ENCODE measurements around the gene AGER. TPM values are rescaled to one million over a fixed set of nuclear protein-coding genes. Genes with fewer than 3 reads are reported as not detected.

The AGER gene
- total and polyA plus RNA-seq, 2 donors (not counting 3 experiments of a cell fraction or from before 2014, with no cell fraction given), result 5.1 to 18.5 TPM

GRCh38 chr6:32175322-32175710 is 8.7 kb downstream of the AGER start:
- H3K9me1 ChIP-seq (replicated peaks; ENCODE audit: control insufficient read depth, extremely low read depth, insufficient read depth, low read length), result no peaks in the 10 kb centered on the region
- no peak overlapping the region for H2AFZ ChIP-seq (ENCODE audit: low read depth, low read length)
- dilution Hi-C loops (cut with MboI; ENCODE audit: extremely low pct_ligation_motif_present, low sequenced_read_pairs), result no loop called here
- H3K9me3 ChIP-seq (replicated peaks; ENCODE audit: control insufficient read depth, insufficient read depth, low read length), result no peaks in the 10 kb centered on the region
- H4K20me1 ChIP-seq (replicated peaks; ENCODE audit: control insufficient read depth, extremely low read depth, insufficient read depth, low read length), result no peaks in the 10 kb centered on the region
- peak overlapping the region; percentile 52 to 70 (median 62) for H3K4me3 ChIP-seq (replicated peaks in 1 of 3; ENCODE audit: insufficient read depth in 1 of 3, low read depth in 1 of 3, low read length in 3 of 3)
- no TSS peak for BruUV-seq (replicated peaks)
- H3K27ac ChIP-seq (ENCODE audit: insufficient read depth, low read depth, low read length), result peak overlapping the region; percentile 47
- peaks cover 0 to 8% of the 10 kb centered on the region in 2 experiments for H3K36me3 ChIP-seq (ENCODE audit: control insufficient read depth in 2 of 2, extremely low read depth in 1 of 2, insufficient read depth in 2 of 2, low read length in 2 of 2)
- peak overlapping the region; percentile 82 for H3K4me2 ChIP-seq (ENCODE audit: insufficient read depth, low read length)
- peaks cover 21% of the 10 kb centered on the region for H3K79me2 ChIP-seq (ENCODE audit: control insufficient read depth, insufficient read depth, low read length)
- ChIA-PET CTCF (no interaction called here), POLR2A (no interaction called here)
- DNase-seq (ENCODE audit: low read depth, low spot score) (no peak), FAIRE-seq (peak; percentile 12)
- no peaks in the 10 kb centered on the region for H3K27me3 ChIP-seq (ENCODE audit: control insufficient read depth in 2 of 2, insufficient read depth in 2 of 2, low read length in 2 of 2)
- TF ChIP-seq POLR2AphosphoS5 (IDR thresholded peaks at IDR 0.05; ENCODE audit: insufficient read depth, low read depth, low read length) (no peak), JUN (IDR thresholded peaks at IDR 0.05; ENCODE audit: borderline replicate concordance, insufficient read depth, insufficient read length, low read depth) (no peak), POLR2A (IDR thresholded peaks at IDR 0.05; ENCODE audit: low read depth, low read length) (no peak), GATA2 (IDR thresholded peaks at IDR 0.05; ENCODE audit: insufficient read depth, insufficient read length, low read depth, low read length) (no peak), MYC (IDR thresholded peaks at IDR 0.05; ENCODE audit: low read depth, low read length) (no peak), FOS (IDR thresholded peaks at IDR 0.05; ENCODE audit: borderline replicate concordance, insufficient read depth, low read length) (no peak), EZH2 (IDR thresholded peaks at IDR 0.05; ENCODE audit: borderline replicate concordance, low read depth, low read length, severe bottlenecking) (no peak)
- TF ChIP-seq, protein P1, sequence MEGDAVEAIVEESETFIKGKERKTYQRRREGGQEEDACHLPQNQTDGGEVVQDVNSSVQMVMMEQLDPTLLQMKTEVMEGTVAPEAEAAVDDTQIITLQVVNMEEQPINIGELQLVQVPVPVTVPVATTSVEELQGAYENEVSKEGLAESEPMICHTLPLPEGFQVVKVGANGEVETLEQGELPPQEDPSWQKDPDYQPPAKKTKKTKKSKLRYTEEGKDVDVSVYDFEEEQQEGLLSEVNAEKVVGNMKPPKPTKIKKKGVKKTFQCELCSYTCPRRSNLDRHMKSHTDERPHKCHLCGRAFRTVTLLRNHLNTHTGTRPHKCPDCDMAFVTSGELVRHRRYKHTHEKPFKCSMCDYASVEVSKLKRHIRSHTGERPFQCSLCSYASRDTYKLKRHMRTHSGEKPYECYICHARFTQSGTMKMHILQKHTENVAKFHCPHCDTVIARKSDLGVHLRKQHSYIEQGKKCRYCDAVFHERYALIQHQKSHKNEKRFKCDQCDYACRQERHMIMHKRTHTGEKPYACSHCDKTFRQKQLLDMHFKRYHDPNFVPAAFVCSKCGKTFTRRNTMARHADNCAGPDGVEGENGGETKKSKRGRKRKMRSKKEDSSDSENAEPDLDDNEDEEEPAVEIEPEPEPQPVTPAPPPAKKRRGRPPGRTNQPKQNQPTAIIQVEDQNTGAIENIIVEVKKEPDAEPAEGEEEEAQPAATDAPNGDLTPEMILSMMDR (IDR thresholded peaks at IDR 0.05; ENCODE audit: extremely low read depth in 1 of 2, insufficient read depth in 1 of 2, low read depth in 1 of 2, low read length in 2 of 2), result no peak
- TF ChIP-seq, protein P2, sequence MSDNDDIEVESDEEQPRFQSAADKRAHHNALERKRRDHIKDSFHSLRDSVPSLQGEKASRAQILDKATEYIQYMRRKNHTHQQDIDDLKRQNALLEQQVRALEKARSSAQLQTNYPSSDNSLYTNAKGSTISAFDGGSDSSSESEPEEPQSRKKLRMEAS (IDR thresholded peaks at IDR 0.05; ENCODE audit: insufficient read depth, insufficient read length), result no peak
- peak overlapping the region; percentile 84 for H3K9ac ChIP-seq (replicated peaks; ENCODE audit: extremely low read depth, insufficient read depth, low read length)
- intact Hi-C loops (cut with micrococcal nuclease), result loop anchor here (5.0 kb wide), 2 partner anchors 218 to 797 kb away; partner anchors contain the start of genes NELFE and SKIC2
- peaks cover 30% of the 10 kb centered on the region for H3K4me1 ChIP-seq (ENCODE audit: control insufficient read depth, extremely low read depth, insufficient read depth, low read length)

Measured in endothelial cell of umbilical vein (primary cell).